HepG2 (cell line): ENCODE results near the gene TBCEL.

ENCODE experiments used
- ARNTL ChIP-seq: sonication (generic); formaldehyde crosslinking; IDR thresholded peaks from 2 replicates; pipeline ENCODE4 v1.4.0; 2020; ENCODE audit warnings: mild to moderate bottlenecking, missing genetic modification reagents
- CEBPB ChIP-seq: IDR thresholded peaks from 2 replicates; pipeline ENCODE4 v1.6.1; 2011; ENCODE audit warnings: low read depth, low read length, improper control_type of control experiment, borderline replicate concordance
- CTCF ChIP-seq: sonication (generic); formaldehyde crosslinking; IDR thresholded peaks from 2 replicates; pipeline ENCODE4 v1.5.0; 2020; ENCODE audit warnings: mild to moderate bottlenecking, missing genetic modification reagents, moderate library complexity
- HNF4G ChIP-seq, 2 experiments: sonication (generic) in 1 of 2; formaldehyde crosslinking in 1 of 2; IDR thresholded peaks; 2 replicates each; pipeline versions ENCODE4 v1.4.0 to v1.6.1; 2011 to 2020; ENCODE audit warnings: borderline replicate concordance in 2 of 2, low read depth in 2 of 2, mild to moderate bottlenecking in 2 of 2, low read length in 1 of 2, missing genetic modification reagents in 1 of 2, moderate library complexity in 1 of 2
- KDM4B ChIP-seq: sonication (generic); formaldehyde crosslinking; IDR thresholded peaks from 2 replicates; pipeline ENCODE4 v1.4.0; 2020; ENCODE audit warnings: missing genetic modification reagents
- POLR2A ChIP-seq, 2 experiments: IDR thresholded peaks; 2 replicates each; pipeline ENCODE4 v1.6.1; 2011; ENCODE audit warnings: low read depth in 2 of 2, low read length in 2 of 2, mild to moderate bottlenecking in 1 of 2, moderate library complexity in 1 of 2; ENCODE audit not compliant: insufficient read depth in 1 of 2
- POLR2AphosphoS2 ChIP-seq: IDR thresholded peaks from 2 replicates; pipeline ENCODE4 v1.6.1; 2011; ENCODE audit warnings: low read depth, low read length, improper control_type of control experiment
- SMAD3 ChIP-seq: sonication (generic); formaldehyde crosslinking; IDR thresholded peaks from 2 replicates; pipeline ENCODE4 v1.4.0; 2020; ENCODE audit warnings: missing genetic modification reagents
- ZBTB43 ChIP-seq: sonication (generic); formaldehyde crosslinking; conservative IDR thresholded peaks from 2 replicates; pipeline ENCODE4 v1.4.0; 2020; ENCODE audit warnings: missing genetic modification reagents
- ZFP41 ChIP-seq: sonication (generic); formaldehyde crosslinking; IDR thresholded peaks from 2 replicates; pipeline ENCODE4 v1.4.0; 2020; ENCODE audit warnings: mild to moderate bottlenecking, missing genetic modification reagents, borderline replicate concordance
- ZKSCAN1 ChIP-seq: fragments of 150-350 bp; IDR thresholded peaks from 2 replicates; pipeline ENCODE4 v1.6.1; 2014; ENCODE audit warnings: low read length

GRCh38 chr11:121090145-121090721 lies 66.3 kb downstream of the TBCEL start:
- TF ChIP-seq SMAD3 (CRISPR knock-in tag), result no peak
- no peak for TF ChIP-seq KDM4B (CRISPR knock-in tag)
- no peak for TF ChIP-seq HNF4G (IDR thresholded peaks at IDR 0.05; ENCODE audit: borderline replicate concordance, low read depth, low read length)
- TF ChIP-seq HNF4G (CRISPR knock-in tag; IDR thresholded peaks at IDR 0.05; ENCODE audit: borderline replicate concordance, low read depth), result no peak
- TF ChIP-seq ARNTL (CRISPR knock-in tag), result no peak
- no peak for TF ChIP-seq CEBPB
- TF ChIP-seq ZFP41 (CRISPR knock-in tag), result no peak
- no peak for TF ChIP-seq CTCF
- TF ChIP-seq ZBTB43 (CRISPR knock-in tag), result no peak
- TF ChIP-seq POLR2A (IDR thresholded peaks at IDR 0.05; ENCODE audit: insufficient read depth in 1 of 2, low read depth in 2 of 2, low read length in 2 of 2), result no peak
- no peak for TF ChIP-seq ZKSCAN1
- TF ChIP-seq POLR2AphosphoS2, result no peak
